HFFc6 (cell line): ENCODE data around the gene G6PC1. TPM values are rescaled to one million over a fixed set of nuclear protein-coding genes. Genes with fewer than 3 reads are reported as not detected.
"Not testable (repeated sequence)": the region's sequence is repeated elsewhere in the genome, so short reads cannot be mapped to it uniquely, and the experiment has no call there.

Experiments used
- DNase-seq: peaks from one replicate; pipeline ENCODE4 v3.0.0-alpha.2; 2018
- H3K27ac Mint-ChIP-seq: 2 replicates; pipeline ENCODE4 v1.8.0; 2020; ENCODE audit warnings: mild to moderate bottlenecking, mixed read lengths
- H3K27me3 Mint-ChIP-seq: 2 replicates; pipeline ENCODE4 v1.8.0; 2021; ENCODE audit warnings: mild to moderate bottlenecking, moderate library complexity, mixed read lengths; ENCODE audit not compliant: insufficient read depth
- H3K36me3 Mint-ChIP-seq: 2 replicates; pipeline ENCODE4 v1.8.0; 2021; ENCODE audit warnings: low read depth, mixed read lengths
- H3K4me1 Mint-ChIP-seq: 2 replicates; pipeline ENCODE4 v1.8.0; 2020; ENCODE audit warnings: low read depth, mixed read lengths
- H3K4me3 Mint-ChIP-seq: 2 replicates; pipeline ENCODE4 v1.8.0; 2020; ENCODE audit warnings: mild to moderate bottlenecking, moderate library complexity, mixed read lengths
- H3K9me3 Mint-ChIP-seq: 2 replicates; pipeline ENCODE4 v1.8.0; 2020; ENCODE audit warnings: mild to moderate bottlenecking, mixed read lengths
- total RNA-seq, 6 experiments: library from RNA; stranded (reverse); fragmentation: NEBNext Ultra II Directional; extraction: Animal tissue kit (Norgen Biotek cat#: 25700); gene quantifications; 2 replicates in 1 of 6; 3 replicates in 5 of 6; pipeline ENCODE4 v1.2.3, GENCODE V29; 2021
- TF ChIP-seq, protein P1 (sequence below): fragments of 200-600 bp; sonication (generic); IDR thresholded peaks from 2 replicates; pipeline ENCODE4 v1.5.0; 2021; ENCODE audit warnings: antibody characterized with exemption, mild to moderate bottlenecking

The G6PC1 gene
- total RNA-seq, 6 experiments from 2014 or later: not detected

DNA sequence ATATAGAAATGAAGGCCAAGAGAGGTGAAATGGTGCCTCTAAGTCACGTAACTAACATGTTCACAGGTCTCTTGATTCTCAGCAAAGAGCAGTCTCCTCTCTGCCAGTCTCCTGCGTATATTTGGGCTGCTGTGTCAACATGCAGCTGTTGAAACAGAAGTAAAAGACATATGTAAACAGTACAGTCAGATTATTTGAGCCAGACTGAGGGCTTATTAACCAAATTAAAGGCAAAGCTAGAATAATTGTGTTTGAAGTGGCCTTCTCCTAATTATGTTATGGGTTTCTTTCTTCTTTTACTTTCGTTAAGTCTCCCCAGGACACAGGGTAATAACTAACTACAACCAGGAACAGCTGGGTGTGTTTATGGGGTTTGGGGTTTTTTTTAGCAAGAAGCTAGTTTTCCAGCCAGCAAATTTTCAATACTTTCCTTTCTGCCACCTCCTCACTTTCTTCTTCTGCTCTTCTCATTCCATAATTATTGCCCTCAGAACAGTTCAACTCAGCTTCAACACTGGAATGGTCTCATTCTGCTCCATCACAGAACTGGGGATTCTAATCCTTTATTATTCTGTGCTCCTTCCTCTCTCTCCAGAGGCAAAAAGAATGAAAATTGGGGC, 18.4 kb downstream of the G6PC1 start:
- Mint-ChIP-seq H3K27ac (no peak overlapping the region), H3K4me3 (no peak overlapping the region), H3K27me3 (peaks cover 24% of the 10 kb centered on the region), H3K36me3 (no peaks in the 10 kb centered on the region), H3K9me3 (no peaks in the 10 kb centered on the region), H3K4me1 (peaks cover 8% of the 10 kb centered on the region; the same call in 1 of the 2 replicates)
- TF ChIP-seq, protein P1, sequence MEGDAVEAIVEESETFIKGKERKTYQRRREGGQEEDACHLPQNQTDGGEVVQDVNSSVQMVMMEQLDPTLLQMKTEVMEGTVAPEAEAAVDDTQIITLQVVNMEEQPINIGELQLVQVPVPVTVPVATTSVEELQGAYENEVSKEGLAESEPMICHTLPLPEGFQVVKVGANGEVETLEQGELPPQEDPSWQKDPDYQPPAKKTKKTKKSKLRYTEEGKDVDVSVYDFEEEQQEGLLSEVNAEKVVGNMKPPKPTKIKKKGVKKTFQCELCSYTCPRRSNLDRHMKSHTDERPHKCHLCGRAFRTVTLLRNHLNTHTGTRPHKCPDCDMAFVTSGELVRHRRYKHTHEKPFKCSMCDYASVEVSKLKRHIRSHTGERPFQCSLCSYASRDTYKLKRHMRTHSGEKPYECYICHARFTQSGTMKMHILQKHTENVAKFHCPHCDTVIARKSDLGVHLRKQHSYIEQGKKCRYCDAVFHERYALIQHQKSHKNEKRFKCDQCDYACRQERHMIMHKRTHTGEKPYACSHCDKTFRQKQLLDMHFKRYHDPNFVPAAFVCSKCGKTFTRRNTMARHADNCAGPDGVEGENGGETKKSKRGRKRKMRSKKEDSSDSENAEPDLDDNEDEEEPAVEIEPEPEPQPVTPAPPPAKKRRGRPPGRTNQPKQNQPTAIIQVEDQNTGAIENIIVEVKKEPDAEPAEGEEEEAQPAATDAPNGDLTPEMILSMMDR: no peak
- no peak for DNase-seq

DNA sequence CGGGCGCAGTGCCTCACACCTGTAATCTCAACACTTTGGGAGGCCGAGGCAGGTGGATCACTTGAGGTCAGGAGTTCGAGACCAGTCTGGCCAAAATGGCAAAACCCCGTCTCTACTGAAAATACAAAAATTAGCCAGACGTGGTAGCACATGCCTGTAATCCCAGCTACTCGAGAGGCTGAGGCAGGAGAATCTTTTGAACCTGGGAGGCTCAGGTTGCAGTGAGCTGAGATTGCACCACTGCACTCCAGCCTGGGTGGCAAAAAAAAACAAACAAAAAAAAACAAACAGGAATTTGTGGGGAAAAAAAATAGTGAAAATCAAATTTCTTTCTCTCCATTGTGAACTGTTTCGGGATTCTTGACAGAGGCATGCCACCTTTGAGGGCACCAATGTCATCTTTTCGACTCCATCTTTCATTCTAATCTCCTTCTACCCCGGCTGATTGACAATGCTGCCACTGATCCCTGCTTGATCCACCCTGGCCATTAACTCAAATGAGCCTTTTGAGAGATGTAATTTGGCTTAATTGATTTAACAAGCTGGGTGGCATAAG, 19.0 kb downstream of the G6PC1 start:
- not testable (repeated sequence) for DNase-seq, H3K9me3 Mint-ChIP-seq, H3K36me3 Mint-ChIP-seq

DNA sequence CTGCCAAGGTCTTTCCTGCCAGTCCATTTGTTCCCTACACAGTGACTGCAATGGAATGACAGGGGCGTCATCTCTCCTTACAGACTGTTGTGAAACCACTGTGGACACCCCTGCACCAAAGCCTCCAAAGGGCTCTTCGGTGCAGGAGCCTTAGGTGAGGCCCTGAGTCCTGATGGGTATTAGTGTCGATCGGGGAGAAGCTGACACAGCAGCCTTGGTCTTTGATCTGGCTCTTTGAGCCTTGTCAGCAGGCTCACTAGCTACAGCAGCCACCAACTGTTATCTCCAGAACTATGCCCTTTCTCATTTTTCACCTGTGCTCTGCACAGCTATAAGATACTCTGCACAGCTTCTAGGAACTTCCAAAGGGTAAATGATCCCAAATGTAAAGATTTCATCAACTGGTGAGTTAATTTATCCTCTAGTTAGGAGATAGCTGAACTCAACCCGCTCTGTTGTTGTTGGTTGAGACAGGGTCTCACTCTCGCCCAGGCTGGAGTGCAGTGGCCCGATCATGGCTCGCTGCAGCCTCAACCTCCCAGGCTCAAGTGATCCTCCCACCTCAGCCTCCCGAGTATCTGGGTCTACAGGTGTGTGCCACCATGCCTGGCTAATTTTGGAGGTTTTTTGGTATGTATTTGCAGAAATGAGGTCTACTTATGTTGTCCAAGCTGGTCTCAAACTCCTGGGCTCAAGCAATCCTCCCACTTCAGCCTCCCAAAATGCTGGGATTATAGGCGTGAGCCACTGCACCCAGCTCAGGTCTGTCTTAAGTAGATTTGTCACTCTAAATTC, 19.7 kb downstream of the G6PC1 start:
- no peaks in the 10 kb centered on the region for H3K9me3 Mint-ChIP-seq
- H3K36me3 Mint-ChIP-seq: no peaks in the 10 kb centered on the region
- H3K27ac Mint-ChIP-seq: no peak overlapping the region
- DNase-seq: no peak
- peaks cover 24% of the 10 kb centered on the region for H3K27me3 Mint-ChIP-seq
- TF ChIP-seq, protein P1: no peak
- no peak overlapping the region for H3K4me3 Mint-ChIP-seq
- peaks cover 8% of the 10 kb centered on the region; the same call in 1 of the 2 replicates for H3K4me1 Mint-ChIP-seq

More for the DNA sequence above, 19.0 kb downstream of the G6PC1 start:
- peaks cover 24% of the 10 kb centered on the region for H3K27me3 Mint-ChIP-seq
- H3K4me1 Mint-ChIP-seq, H3K4me3 Mint-ChIP-seq, H3K27ac Mint-ChIP-seq: not testable (repeated sequence)

DNA sequence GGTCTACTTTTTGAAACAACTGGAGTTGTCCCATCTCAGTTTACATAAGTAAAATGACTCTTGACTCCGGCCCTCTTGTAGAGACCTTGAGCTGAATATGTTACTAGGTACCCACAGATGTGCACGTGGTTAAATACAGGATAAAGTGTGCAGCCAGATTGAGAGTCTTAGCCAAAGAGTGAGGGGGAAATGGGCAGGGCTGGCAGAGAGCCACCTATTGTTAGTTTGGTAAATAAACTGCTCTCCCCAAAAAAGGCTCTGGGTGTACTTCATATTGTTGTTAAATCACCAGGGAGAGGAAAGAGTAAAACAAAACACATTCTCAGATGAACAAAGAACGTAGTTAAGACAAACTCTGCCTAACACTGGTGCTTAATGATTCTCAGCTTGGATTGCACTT, 20.3 kb downstream of the G6PC1 start:
- no peak overlapping the region for H3K27ac Mint-ChIP-seq
- TF ChIP-seq, protein P1: no peak
- no peaks in the 10 kb centered on the region for H3K36me3 Mint-ChIP-seq
- H3K4me1 Mint-ChIP-seq: peaks cover 8% of the 10 kb centered on the region; the same call in 1 of the 2 replicates
- H3K9me3 Mint-ChIP-seq: no peaks in the 10 kb centered on the region
- peaks cover 25% of the 10 kb centered on the region for H3K27me3 Mint-ChIP-seq
- no peak overlapping the region for H3K4me3 Mint-ChIP-seq
- no peak for DNase-seq

DNA sequence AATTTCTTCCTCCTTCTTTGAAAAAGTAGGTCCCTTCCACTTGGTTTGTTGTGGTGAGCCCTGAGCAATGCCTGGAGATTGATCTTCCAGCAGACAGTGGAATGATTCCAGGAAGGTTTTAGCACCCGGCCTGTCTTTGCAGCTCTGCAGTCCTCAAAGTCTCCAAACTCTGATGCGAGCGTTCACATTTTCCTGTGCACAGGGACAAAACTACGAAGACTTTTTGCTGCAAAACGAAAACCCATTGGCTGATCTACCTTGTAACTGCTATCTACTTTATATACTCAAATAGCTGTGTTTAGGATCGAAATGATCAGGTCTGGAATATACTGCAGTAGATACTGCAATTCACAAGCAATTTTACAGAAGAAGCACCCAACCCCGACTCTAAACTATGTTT, 21.7 kb downstream of the G6PC1 start:
- no peak for DNase-seq
- Mint-ChIP-seq H3K4me1 (peaks cover 8% of the 10 kb centered on the region; the same call in 1 of the 2 replicates), H3K9me3 (no peaks in the 10 kb centered on the region), H3K27ac (no peak overlapping the region), H3K36me3 (no peaks in the 10 kb centered on the region), H3K4me3 (no peak overlapping the region), H3K27me3 (peaks cover 25% of the 10 kb centered on the region)
- TF ChIP-seq, protein P1: no peak

DNA sequence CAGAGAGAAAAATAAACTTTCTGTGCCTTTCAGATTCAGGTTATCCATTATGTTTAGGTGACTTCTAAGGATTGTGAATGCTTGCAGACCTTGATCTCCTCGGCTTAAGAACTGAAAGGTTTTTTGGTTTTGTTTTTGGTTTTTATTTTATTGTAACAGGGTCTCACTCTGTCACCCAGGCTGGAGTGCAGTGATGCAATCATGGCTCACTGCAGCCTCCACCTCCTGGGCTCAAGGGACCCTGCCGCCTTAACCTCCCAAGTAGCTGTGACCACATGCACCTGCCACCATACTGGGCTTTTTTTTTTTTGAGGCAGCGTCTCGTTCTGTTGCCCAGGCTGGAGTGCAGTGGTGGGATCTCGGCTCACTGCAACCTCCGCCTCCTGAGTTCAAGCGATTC, 22.9 kb downstream of the G6PC1 start:
- not testable (repeated sequence) for H3K27ac Mint-ChIP-seq, H3K4me3 Mint-ChIP-seq, H3K36me3 Mint-ChIP-seq, H3K9me3 Mint-ChIP-seq, DNase-seq
- H3K27me3 Mint-ChIP-seq: peaks cover 25% of the 10 kb centered on the region
- H3K4me1 Mint-ChIP-seq: peaks cover 10% of the 10 kb centered on the region
